Cardiac septum (tissue), 1 donor: ENCODE measurements around the gene HOXC6. TPM values are rescaled to one million over a fixed set of nuclear protein-coding genes. Genes with fewer than 3 reads are reported as not detected.

Source experiments
- DNase-seq: peaks from one replicate; pipeline ENCODE4 v3.0.0-alpha.2; 2020; ENCODE audit warnings: low spot score
- intact Hi-C: fragments of 100-400 bp; cut with DNase I; formaldehyde crosslinking; loops from one replicate; pipeline ENCODE4 v1.14.0; 2022
- total RNA-seq: library from RNA; stranded (reverse); fragmentation: NEBNext Ultra II Directional; extraction: Animal tissue kit (Norgen Biotek cat#: 25700); gene quantifications from one replicate; pipeline ENCODE4 v1.2.1, GENCODE V29; 2021
- donor health status: DM: no; HTN: no; CAD: no.

Gene HOXC6
- total RNA-seq, 1 donor from 2014 or later = 0.43 TPM

- DNase-seq = no peak
- intact Hi-C loops = no loop called here
These were observed 19.7 kb downstream of the HOXC6 start for GRCh38 chr12:54047964-54048303.

GRCh38 chr12:54048406-54049093 lies 20.3 kb downstream of the HOXC6 start:
- DNase-seq = no peak
- intact Hi-C loops = no loop called here

DNA sequence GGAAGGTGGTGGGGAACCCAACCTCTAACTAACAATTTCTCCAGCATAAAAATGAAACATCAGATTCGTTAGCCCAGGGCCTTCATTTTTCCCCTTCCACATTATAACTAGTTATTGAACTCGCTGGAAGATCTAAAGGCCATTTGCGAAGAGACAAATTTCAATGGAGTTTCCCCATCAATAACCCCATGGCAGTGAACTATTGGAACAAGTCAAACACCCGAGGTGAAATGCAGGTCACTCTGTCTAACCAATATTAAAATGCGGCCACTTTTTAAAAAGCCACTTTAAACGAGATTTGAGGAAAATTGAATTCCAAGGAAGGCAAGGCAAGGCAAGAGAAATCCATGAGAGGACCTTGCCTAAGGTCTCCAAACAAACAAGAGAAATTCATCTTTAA lies 20.9 kb downstream of the HOXC6 start:
- DNase-seq = no peak
- intact Hi-C loops = no loop called here

GRCh38 chr12:54050482-54050810 lies 22.2 kb downstream of the HOXC6 start:
- intact Hi-C loops = no loop called here

GRCh38 chr12:54051026-54051842 lies 23.0 kb downstream of the HOXC6 start:
- intact Hi-C loops = no loop called here
- no peak for DNase-seq

More at GRCh38 chr12:54050482-54050810, 22.2 kb downstream of the HOXC6 start:
- no peak for DNase-seq

- intact Hi-C loops = no loop called here
- DNase-seq = no peak
These were observed 23.7 kb downstream of the HOXC6 start for GRCh38 chr12:54051874-54052437.

GRCh38 chr12:54052438-54053002 lies 24.3 kb downstream of the HOXC6 start:
- no peak for DNase-seq
- intact Hi-C loops = no loop called here

DNA sequence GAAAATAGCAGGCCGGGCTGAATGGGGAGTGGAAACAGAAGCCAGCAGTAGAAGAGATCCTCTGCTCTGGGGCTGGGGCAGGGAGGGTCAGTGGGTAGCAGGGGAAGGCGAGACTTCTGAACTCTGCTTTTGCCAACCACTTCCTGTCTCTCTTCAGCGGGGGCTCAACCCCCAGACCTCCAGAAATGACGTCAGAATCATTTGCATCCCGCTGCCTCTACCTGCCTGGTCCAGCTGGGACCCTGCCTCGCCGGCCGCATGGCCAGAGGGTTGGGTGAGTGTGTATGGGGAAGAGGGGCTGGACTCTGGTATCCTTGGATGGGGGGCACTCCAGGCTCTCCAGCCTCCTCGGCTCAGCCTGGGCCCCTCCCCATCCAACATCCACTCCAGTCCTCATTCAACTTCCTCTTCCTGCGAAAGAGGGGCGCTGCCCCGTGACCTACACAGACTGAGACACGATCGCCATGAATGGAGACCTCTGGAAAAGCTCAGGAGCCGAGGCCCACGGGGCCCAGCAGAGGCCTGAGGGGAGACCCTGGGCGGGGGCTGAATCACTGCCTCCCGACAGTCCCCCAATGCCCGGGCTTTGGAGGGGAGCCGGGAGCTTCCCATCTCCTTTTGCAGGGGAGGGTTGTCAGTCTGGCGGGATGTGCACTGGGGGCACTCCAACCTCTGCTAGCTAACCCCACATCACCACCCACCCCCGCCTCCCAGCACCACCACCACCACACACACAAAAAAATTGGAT lies 24.9 kb downstream of the HOXC6 start:
- DNase-seq = no peak
- intact Hi-C loops = no loop called here

DNA sequence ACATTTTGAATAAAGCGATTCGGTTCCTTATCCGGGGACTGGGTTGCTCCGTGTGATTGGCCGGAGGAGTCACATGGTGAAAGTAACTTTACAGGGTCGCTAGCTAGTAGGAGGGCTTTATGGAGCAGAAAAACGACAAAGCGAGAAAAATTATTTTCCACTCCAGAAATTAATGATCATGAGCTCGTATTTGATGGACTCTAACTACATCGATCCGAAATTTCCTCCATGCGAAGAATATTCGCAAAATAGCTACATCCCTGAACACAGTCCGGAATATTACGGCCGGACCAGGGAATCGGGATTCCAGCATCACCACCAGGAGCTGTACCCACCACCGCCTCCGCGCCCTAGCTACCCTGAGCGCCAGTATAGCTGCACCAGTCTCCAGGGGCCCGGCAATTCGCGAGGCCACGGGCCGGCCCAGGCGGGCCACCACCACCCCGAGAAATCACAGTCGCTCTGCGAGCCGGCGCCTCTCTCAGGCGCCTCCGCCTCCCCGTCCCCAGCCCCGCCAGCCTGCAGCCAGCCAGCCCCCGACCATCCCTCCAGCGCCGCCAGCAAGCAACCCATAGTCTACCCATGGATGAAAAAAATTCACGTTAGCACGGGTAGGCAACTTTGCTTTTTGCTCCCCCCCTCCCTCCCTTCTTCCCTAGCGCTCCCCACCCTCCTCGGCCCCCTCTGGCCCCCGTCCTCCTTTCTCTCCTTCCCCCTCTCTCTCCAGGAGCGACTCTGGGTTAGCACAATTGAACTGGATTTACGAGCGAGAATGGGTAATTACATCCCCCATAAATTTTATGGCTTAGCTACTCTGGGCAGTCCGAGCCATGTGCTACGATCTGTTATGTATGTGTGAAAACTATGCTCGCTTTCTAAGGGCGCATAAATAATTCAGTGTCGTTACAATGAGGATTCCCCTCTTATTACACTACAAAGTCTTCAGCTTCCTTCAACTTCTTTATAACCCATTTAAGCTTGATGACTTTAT lies 25.8 kb downstream of the HOXC6 start, which contains the start of gene HOXC4:
HOXC4 (plus strand) TSS at position 85 of the 991 bp plus-strand sequence; CDS start at position 173, 88 bp downstream.
- no peak for DNase-seq
- intact Hi-C loops = no loop called here

DNA sequence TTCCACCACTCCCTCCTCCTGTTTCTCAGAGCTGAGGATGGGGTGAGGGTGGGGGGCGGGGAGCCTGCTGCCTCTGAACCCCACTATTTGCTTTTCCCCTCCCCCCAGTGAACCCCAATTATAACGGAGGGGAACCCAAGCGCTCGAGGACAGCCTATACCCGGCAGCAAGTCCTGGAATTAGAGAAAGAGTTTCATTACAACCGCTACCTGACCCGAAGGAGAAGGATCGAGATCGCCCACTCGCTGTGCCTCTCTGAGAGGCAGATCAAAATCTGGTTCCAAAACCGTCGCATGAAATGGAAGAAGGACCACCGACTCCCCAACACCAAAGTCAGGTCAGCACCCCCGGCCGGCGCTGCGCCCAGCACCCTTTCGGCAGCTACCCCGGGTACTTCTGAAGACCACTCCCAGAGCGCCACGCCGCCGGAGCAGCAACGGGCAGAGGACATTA lies 26.5 kb downstream of the HOXC6 start:
- DNase-seq = no peak
- intact Hi-C loops = no loop called here

- DNase-seq = no peak
- intact Hi-C loops = no loop called here
These were observed 27.3 kb downstream of the HOXC6 start for GRCh38 chr12:54055552-54055951.

DNA sequence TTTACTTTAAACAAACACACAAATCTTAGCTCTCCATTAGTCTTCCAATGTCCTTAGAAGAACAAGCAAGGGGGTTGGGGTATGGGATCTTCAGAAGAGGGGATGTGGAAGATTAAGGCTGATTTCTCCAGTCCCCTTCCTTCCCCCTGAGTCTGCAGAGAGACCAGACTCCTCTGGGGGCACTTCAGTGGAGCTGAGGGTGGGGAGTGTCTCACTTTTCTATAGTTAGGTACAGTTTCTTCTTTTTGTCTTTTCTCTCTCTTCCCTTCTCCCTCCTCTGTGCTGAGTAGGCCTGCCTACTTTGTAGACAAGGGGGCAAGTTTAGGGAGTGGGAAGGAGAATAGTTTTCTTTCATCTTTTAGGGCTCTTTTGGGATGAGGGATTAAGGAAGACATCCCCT lies 27.9 kb downstream of the HOXC6 start:
- no peak for DNase-seq
- intact Hi-C loops = no loop called here

GRCh38 chr12:54058128-54058768 lies 30.0 kb downstream of the HOXC6 start:
- intact Hi-C loops = no loop called here

GRCh38 chr12:54059668-54060067 lies 31.4 kb downstream of the HOXC6 start:
- DNase-seq = no peak
- intact Hi-C loops = no loop called here

More at GRCh38 chr12:54058128-54058768, 30.0 kb downstream of the HOXC6 start:
- no peak for DNase-seq

- intact Hi-C loops = no loop called here
- no peak for DNase-seq
These were observed 32.1 kb downstream of the HOXC6 start for GRCh38 chr12:54060174-54060974.

GRCh38 chr12:54060975-54061778 lies 32.9 kb downstream of the HOXC6 start:
- intact Hi-C loops = no loop called here
- DNase-seq = no peak
